Measurements from ENCODE around the gene ADGRL3. TPM values are rescaled to one million over a fixed set of nuclear protein-coding genes. Genes with fewer than 3 reads are reported as not detected.

Gene ADGRL3
- total RNA-seq, 2 donors from 2014 or later = not detected

DNA sequence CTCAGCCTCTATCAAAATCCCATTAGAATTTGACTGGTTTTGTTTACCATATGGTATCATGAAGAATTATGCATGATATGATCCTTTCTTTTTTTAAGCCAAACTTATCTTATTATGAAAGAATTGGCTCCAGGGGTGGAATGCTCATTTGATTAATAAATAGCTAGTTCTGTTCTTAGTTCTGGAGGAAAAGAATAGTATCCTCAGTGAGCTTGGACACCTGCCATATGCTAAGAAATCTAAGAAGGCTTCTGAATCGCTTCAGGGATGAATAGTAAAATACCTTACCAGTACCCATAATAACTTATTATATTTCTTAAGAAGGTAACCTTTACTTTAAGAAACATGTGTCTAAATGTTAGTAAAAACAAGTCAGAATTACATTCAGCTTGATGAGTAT, 803.6 kb downstream of the ADGRL3 start:
- no peak for DNase-seq
- H3K27ac Mint-ChIP-seq = no peak overlapping the region
- ATAC-seq (replicated peaks in 1 of 2) = no peak
- H3K4me1 Mint-ChIP-seq (ENCODE audit: low read depth) = no peaks in the 10 kb centered on the region
- H3K36me3 Mint-ChIP-seq (ENCODE audit: insufficient read depth in 2 of 2) = no peaks in the 10 kb centered on the region
- H3K4me3 Mint-ChIP-seq = no peak overlapping the region
- H3K9me3 Mint-ChIP-seq = peaks cover 9 to 10% of the 10 kb centered on the region in 2 donors
- no peaks in the 10 kb centered on the region for H3K27me3 Mint-ChIP-seq (ENCODE audit: low read depth)

DNA sequence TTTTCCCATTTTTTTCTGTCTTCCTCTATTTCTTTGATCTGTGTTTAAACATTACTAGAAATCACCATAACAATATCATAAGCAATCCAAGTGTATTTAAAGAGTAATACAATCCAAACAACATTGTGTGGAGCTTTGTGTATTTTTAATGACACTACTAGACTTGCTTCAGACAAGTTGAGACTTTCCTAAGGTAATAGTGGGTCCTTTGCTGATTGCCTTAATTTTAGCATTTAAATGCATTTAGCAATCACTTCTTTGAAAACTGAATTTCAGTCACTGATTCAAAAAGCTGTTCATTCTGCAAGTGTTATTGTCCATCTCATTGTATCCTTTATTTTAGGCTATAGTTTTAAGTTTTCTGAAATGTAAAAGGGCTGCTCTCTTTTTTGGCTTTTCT, 804.8 kb downstream of the ADGRL3 start:
- no peak for DNase-seq
- Mint-ChIP-seq H3K36me3 (ENCODE audit: insufficient read depth in 2 of 2) (no peaks in the 10 kb centered on the region), H3K27ac (no peak overlapping the region), H3K9me3 (peaks cover 9 to 10% of the 10 kb centered on the region in 2 donors), H3K4me1 (ENCODE audit: low read depth) (no peaks in the 10 kb centered on the region), H3K27me3 (ENCODE audit: low read depth) (no peaks in the 10 kb centered on the region), H3K4me3 (no peak overlapping the region)
- no peak for ATAC-seq (replicated peaks in 1 of 2)

DNA sequence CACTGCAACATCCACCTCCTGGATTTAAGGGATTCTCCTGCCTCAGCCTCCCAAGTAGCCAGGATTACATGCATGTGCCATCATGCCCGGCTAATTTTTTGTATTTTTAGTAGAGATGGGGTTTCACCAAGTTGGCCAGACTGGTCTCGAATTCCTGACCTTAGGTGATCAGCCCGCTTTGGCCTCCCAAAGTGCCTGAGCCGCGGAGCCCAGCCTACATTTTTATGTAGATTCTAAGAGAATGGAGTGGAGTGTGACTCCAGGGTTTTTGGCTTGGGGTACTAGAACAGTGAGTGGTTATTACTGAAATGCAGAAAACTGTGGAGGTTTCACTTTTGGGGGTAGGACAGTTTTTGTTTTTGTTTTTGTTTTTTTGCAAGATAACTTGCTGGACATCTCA, 806.0 kb downstream of the ADGRL3 start:
- no peaks in the 10 kb centered on the region for H3K27me3 Mint-ChIP-seq (ENCODE audit: low read depth)
- H3K9me3 Mint-ChIP-seq = peaks cover 9 to 13% of the 10 kb centered on the region in 2 donors
- no peaks in the 10 kb centered on the region for H3K36me3 Mint-ChIP-seq (ENCODE audit: insufficient read depth in 2 of 2)
- no peak for DNase-seq
- H3K4me1 Mint-ChIP-seq (ENCODE audit: low read depth) = no peaks in the 10 kb centered on the region
- H3K27ac Mint-ChIP-seq = no peak overlapping the region
- ATAC-seq (replicated peaks in 1 of 2) = no peak
- no peak overlapping the region for H3K4me3 Mint-ChIP-seq

DNA sequence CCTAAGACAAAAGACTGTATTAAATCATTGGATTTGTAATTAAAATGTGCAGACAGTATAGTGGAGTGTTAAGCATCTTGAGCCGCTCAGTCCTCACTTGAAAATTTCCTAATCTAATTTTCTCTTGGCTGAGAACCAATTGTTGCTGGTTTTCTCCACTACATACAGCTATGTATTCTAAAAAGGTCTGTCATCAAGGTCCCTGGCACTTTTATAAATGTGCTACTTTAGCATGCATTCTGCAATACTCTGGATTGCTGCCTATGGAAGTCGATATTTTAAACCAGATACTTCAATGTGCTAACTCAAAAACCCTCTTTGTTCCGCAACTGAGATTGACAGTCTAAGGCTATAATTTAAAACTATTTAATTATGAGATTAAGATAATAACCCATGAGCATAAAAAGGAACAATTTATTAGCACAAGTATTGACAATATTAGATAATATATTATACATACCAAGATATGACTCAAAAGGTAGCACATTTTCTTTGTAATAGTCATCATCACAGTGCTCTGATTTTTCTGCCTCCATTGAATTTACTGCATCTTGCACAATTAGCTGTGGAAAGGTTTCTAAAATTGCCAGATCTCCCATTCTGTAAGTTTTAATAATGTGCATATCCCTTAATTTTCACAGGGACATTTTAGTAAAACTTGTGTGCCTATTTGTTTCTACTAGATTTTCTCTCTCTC, 815.1 kb downstream of the ADGRL3 start:
- H3K4me3 Mint-ChIP-seq = no peak overlapping the region
- DNase-seq (no peak), ATAC-seq (replicated peaks in 1 of 2) (no peak)
- no peaks in the 10 kb centered on the region for H3K27me3 Mint-ChIP-seq (ENCODE audit: low read depth)
- H3K27ac Mint-ChIP-seq = no peak overlapping the region
- peaks cover 14 to 16% of the 10 kb centered on the region in 2 donors for H3K9me3 Mint-ChIP-seq
- H3K36me3 Mint-ChIP-seq (ENCODE audit: insufficient read depth in 2 of 2) = peaks cover 0 to 3% of the 10 kb centered on the region in 2 donors
- no peaks in the 10 kb centered on the region for H3K4me1 Mint-ChIP-seq (ENCODE audit: low read depth)

DNA sequence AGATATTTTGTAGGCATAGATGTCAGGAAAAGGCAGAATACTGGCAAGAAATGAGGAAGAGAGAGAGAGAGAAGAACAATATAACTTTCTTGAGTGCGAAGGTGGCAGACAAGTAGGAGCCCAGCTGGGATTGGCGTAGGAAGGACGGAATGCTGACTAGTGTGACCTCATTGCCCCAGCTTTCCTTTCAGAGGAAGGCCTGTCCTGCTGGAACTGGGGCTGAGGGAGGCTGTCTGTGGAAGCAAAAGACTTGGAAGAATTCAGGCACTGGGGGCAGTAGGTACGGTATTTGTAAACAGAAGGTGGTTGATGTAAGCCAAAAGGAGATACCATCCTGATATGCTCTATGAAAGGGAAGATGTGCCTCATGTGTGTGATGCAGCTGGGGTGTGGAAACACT, 818.4 kb downstream of the ADGRL3 start:
- no peak overlapping the region for H3K27ac Mint-ChIP-seq
- ATAC-seq (replicated peaks in 1 of 2) (no peak), DNase-seq (no peak)
- H3K4me1 Mint-ChIP-seq (ENCODE audit: low read depth) = no peaks in the 10 kb centered on the region
- peaks cover 11 to 15% of the 10 kb centered on the region in 2 donors for H3K9me3 Mint-ChIP-seq
- H3K36me3 Mint-ChIP-seq (ENCODE audit: insufficient read depth in 2 of 2) = no peaks in the 10 kb centered on the region
- no peak overlapping the region for H3K4me3 Mint-ChIP-seq
- no peaks in the 10 kb centered on the region for H3K27me3 Mint-ChIP-seq (ENCODE audit: low read depth)

DNA sequence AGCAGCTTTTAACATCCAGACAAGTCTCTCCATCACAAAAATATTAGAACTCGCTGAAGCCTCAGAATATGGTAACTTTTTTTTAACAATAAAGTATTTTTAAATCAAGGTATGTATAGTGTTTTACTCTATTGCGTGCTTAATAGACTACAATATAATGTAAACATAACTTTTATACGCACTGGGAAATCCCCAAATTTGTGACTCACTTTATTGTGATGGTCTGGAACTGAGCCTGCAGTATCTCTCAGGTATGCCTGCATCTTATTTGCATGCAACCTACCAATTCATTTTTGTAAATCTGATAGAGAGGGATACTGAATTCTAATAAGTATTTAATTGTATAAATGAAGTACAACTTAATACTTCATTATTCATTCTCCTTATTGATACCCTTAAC, 823.5 kb downstream of the ADGRL3 start:
- H3K27me3 Mint-ChIP-seq (ENCODE audit: low read depth) = no peaks in the 10 kb centered on the region
- H3K9me3 Mint-ChIP-seq = peaks cover 3 to 8% of the 10 kb centered on the region in 2 donors
- no peak for ATAC-seq (replicated peaks in 1 of 2)

DNA sequence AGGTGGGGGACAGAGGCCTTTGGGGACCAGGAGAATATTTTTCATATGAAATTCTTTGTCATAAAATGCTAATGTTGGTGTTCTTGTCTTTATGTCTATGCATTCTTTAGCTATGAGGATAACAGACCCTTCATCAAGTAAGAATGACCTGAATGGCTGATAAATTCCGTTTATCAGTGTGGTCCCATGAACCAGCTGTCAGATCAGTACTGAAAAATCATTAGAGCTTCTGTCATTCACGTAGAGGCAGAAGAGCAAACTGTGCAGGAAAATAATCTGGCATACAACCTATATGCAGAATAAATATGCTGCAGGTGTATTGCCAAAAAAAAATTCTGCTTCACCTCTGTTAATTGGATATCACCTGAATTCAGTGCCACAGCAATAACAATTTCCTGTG, 828.6 kb downstream of the ADGRL3 start:
- H3K9me3 Mint-ChIP-seq = peaks cover 7 to 9% of the 10 kb centered on the region in 2 donors
- H3K36me3 Mint-ChIP-seq (ENCODE audit: insufficient read depth in 2 of 2) = no peaks in the 10 kb centered on the region
- H3K27me3 Mint-ChIP-seq (ENCODE audit: low read depth) = no peaks in the 10 kb centered on the region
- no peak for ATAC-seq (replicated peaks in 1 of 2)
- no peak overlapping the region for H3K27ac Mint-ChIP-seq
- no peak for DNase-seq
- no peaks in the 10 kb centered on the region for H3K4me1 Mint-ChIP-seq (ENCODE audit: low read depth)
- no peak overlapping the region for H3K4me3 Mint-ChIP-seq

More for the DNA sequence above, 823.5 kb downstream of the ADGRL3 start:
- Mint-ChIP-seq H3K4me1 (ENCODE audit: low read depth) (no peaks in the 10 kb centered on the region), H3K4me3 (no peak overlapping the region), H3K36me3 (ENCODE audit: insufficient read depth in 2 of 2) (no peaks in the 10 kb centered on the region), H3K27ac (no peak overlapping the region)
- DNase-seq = no peak

DNA sequence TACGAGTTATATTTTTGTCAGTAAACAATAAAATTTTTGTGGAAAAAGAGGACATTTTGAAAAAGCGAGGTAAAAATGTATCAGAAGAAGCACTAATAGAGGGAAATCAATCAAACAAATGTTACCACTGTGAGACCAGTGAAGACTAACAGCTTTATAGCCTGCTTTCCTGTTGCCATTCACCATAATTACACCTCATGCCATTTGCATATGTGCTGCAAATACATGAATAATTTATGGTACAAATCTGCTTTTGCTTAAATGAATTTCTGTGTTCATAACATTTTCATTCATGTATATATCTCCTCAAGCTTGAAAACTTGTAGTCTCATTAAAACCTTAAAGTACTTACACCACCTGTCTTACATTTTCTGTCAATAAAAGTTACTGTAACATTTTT, 830.8 kb downstream of the ADGRL3 start:
- Mint-ChIP-seq H3K4me3 (no peak overlapping the region), H3K9me3 (peaks cover 7 to 10% of the 10 kb centered on the region in 2 donors), H3K4me1 (ENCODE audit: low read depth) (no peaks in the 10 kb centered on the region), H3K27me3 (ENCODE audit: low read depth) (no peaks in the 10 kb centered on the region), H3K36me3 (ENCODE audit: insufficient read depth in 2 of 2) (no peaks in the 10 kb centered on the region), H3K27ac (no peak overlapping the region)
- DNase-seq (no peak), ATAC-seq (replicated peaks in 1 of 2) (no peak)

DNA sequence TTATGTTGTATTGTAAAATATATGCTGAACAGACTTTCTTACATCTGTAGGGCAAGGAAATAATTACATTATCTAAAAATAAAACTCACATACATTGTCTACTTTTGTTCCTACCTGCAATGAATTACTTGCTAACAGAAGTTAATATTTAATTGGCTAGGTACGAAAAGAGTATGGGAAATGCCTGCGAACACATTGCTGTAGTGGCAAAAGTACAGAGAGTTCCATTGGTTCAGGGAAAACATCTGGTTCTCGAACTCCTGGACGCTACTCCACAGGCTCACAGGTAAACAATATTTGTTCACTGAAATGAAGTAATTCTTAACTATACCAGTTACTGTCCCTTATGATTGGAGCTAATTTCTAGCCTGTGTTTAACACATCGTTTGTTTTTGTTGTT, 837.4 kb downstream of the ADGRL3 start:
- no peak for DNase-seq
- Mint-ChIP-seq H3K27me3 (ENCODE audit: low read depth) (no peaks in the 10 kb centered on the region), H3K4me1 (ENCODE audit: low read depth) (no peaks in the 10 kb centered on the region), H3K9me3 (peaks cover 7 to 9% of the 10 kb centered on the region in 2 donors), H3K4me3 (no peak overlapping the region), H3K27ac (no peak overlapping the region), H3K36me3 (ENCODE audit: insufficient read depth in 2 of 2) (no peaks in the 10 kb centered on the region)
- ATAC-seq (replicated peaks in 1 of 2) = no peak

DNA sequence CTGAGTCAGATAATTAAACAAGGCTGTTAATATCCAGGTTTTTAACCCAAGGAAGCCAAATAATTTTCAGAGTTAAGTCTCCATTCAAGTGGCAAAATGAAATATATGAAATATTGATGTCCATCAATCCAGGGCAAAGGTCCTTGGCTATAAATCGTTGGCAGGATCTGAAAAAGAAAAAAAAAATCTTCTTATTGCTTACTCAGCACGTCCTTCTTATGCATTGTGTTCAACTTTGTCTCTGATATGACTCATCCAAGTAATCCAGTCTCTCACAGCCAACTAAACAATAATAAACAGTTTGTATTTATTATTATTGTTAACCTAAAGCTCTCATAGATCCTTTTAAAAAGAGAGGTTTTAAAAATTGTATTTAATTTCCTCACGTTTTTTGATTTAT, 851.2 kb downstream of the ADGRL3 start:
- DNase-seq = no peak
- no peaks in the 10 kb centered on the region for H3K9me3 Mint-ChIP-seq
- no peaks in the 10 kb centered on the region for H3K4me1 Mint-ChIP-seq (ENCODE audit: low read depth)

DNA sequence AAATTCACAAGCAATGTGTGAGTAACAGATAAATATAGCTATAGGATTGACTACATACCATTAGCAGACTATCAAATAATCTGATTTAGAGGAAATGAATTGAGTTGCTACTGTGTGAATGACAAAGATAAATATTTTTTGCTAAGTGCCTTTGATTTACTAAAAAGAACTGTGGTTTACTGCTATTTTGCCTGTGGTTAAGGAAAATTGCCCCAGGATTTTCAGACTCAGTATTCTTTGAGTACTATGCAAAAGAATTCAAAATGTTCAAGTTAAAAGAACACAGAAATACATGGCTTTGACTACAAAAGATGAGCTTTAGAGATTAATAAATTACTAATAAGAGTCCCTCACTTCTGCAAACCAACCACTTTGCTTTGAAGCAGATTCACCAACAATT, 853.8 kb downstream of the ADGRL3 start:
- Mint-ChIP-seq H3K36me3 (ENCODE audit: insufficient read depth in 2 of 2) (no peaks in the 10 kb centered on the region), H3K27me3 (ENCODE audit: low read depth) (no peaks in the 10 kb centered on the region), H3K27ac (no peak overlapping the region), H3K4me1 (ENCODE audit: low read depth) (no peaks in the 10 kb centered on the region), H3K4me3 (no peak overlapping the region), H3K9me3 (no peaks in the 10 kb centered on the region)
- ATAC-seq (replicated peaks in 1 of 2) (no peak), DNase-seq (no peak)

More for the DNA sequence above, 851.2 kb downstream of the ADGRL3 start:
- H3K36me3 Mint-ChIP-seq (ENCODE audit: insufficient read depth in 2 of 2) = no peaks in the 10 kb centered on the region
- H3K27ac Mint-ChIP-seq = no peak overlapping the region
- H3K27me3 Mint-ChIP-seq (ENCODE audit: low read depth) = no peaks in the 10 kb centered on the region
- no peak for ATAC-seq (replicated peaks in 1 of 2)
- no peak overlapping the region for H3K4me3 Mint-ChIP-seq

DNA sequence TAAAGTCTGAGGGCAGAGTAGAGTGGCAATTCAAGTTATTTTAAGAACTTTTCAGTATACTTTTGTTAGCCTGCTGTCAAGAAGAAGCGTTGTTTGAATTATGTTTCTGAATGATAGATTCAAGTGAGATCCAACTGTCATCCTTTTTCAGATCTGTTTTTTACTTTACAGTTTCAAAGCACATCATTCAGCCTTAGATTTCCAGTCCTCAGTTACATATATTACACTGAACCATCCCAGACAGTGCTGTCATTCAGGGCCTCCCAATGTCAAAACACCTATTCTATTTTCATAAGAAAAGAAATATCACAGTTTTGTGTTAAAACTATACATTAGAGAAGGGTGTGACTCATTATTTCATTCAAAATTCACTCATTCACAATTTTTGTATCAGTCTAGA, 856.9 kb downstream of the ADGRL3 start:
- Mint-ChIP-seq H3K36me3 (ENCODE audit: insufficient read depth in 2 of 2) (no peaks in the 10 kb centered on the region), H3K27me3 (ENCODE audit: low read depth) (no peaks in the 10 kb centered on the region), H3K9me3 (no peaks in the 10 kb centered on the region), H3K4me3 (no peak overlapping the region), H3K27ac (no peak overlapping the region), H3K4me1 (ENCODE audit: low read depth) (no peaks in the 10 kb centered on the region)
- ATAC-seq (replicated peaks in 1 of 2) (no peak), DNase-seq (no peak)

DNA sequence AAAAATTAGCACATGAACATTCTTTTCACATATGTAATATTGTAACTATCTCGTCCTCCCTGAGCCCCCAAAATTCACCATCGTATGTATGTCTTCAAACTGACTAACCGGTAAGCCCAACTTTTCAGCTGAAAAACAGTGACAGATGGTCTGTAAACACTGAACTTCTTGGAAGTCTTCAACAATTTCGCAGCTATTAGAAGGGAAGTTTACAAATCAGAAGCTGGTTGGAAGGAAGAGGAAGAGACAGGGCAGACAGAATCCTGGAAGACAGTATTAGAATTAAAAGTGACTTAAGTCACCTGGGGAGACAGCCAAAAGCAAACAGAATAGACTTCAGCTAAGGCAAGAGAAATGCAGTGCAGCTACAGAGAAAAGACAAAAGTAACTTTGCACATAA, 858.4 kb downstream of the ADGRL3 start:
- peaks cover 0 to under 1% of the 10 kb centered on the region in 2 donors for H3K9me3 Mint-ChIP-seq
- H3K27me3 Mint-ChIP-seq (ENCODE audit: low read depth) = no peaks in the 10 kb centered on the region
- DNase-seq (no peak), ATAC-seq (replicated peaks in 1 of 2) (no peak)
- H3K27ac Mint-ChIP-seq = no peak overlapping the region
- H3K4me1 Mint-ChIP-seq (ENCODE audit: low read depth) = no peaks in the 10 kb centered on the region
- H3K4me3 Mint-ChIP-seq = no peak overlapping the region
- no peaks in the 10 kb centered on the region for H3K36me3 Mint-ChIP-seq (ENCODE audit: insufficient read depth in 2 of 2)

DNA sequence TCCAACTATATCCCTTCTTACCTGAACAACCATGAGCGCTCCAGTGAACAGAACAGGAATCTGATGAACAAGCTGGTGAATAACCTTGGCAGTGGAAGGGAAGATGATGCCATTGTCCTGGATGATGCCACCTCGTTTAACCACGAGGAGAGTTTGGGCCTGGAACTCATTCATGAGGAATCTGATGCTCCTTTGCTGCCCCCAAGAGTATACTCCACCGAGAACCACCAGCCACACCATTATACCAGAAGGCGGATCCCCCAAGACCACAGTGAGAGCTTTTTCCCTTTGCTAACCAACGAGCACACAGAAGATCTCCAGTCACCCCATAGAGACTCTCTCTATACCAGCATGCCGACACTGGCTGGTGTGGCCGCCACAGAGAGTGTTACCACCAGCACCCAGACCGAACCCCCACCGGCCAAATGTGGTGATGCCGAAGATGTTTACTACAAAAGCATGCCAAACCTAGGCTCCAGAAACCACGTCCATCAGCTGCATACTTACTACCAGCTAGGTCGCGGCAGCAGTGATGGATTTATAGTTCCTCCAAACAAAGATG, 870.2 kb downstream of the ADGRL3 start:
- no peak overlapping the region for H3K4me3 Mint-ChIP-seq
- no peaks in the 10 kb centered on the region for H3K4me1 Mint-ChIP-seq (ENCODE audit: low read depth)
- no peak overlapping the region for H3K27ac Mint-ChIP-seq
- no peaks in the 10 kb centered on the region for H3K36me3 Mint-ChIP-seq (ENCODE audit: insufficient read depth in 2 of 2)
- no peaks in the 10 kb centered on the region for H3K27me3 Mint-ChIP-seq (ENCODE audit: low read depth)
- ATAC-seq (replicated peaks in 1 of 2) = no peak
- H3K9me3 Mint-ChIP-seq = peaks cover 1 to 6% of the 10 kb centered on the region in 2 donors
- DNase-seq = no peak
